Measurements from ENCODE around the gene SOX11. TPM values are rescaled to one million over a fixed set of nuclear protein-coding genes. Genes with fewer than 3 reads are reported as not detected.

Gene SOX11
- total RNA-seq, 1 experiment from 2014 or later = 24.8 TPM

- Mint-ChIP-seq H3K4me1 (peaks cover 6% of the 10 kb centered on the region), H3K36me3 (peaks cover 28% of the 10 kb centered on the region), H3K4me3 (no peak overlapping the region), H3K9me3 (peaks cover 56% of the 10 kb centered on the region), H3K27me3 (ENCODE audit: low read depth) (peaks cover 17% of the 10 kb centered on the region), H3K27ac (no peak overlapping the region)
- ChIA-PET POLR2A (no interaction called here), CTCF (no interaction called here)
- DNase-seq (ENCODE audit: low spot score) (no peak), ATAC-seq (no peak)
- no peak for TF ChIP-seq FOXP1 (CRISPR knock-in tag; IDR thresholded peaks at IDR 0.05; ENCODE audit: borderline replicate concordance)
- TF ChIP-seq IRF1 (CRISPR knock-in tag; IDR thresholded peaks at IDR 0.05) = no peak
- TF ChIP-seq MAX (CRISPR knock-in tag; IDR thresholded peaks at IDR 0.05) = no peak
- no peak for TF ChIP-seq CTCF (IDR thresholded peaks at IDR 0.05)
- no peak for TF ChIP-seq ZNF425 (CRISPR knock-in tag; conservative IDR thresholded peaks at IDR 0.05)
- TF ChIP-seq MLX (CRISPR knock-in tag; IDR thresholded peaks at IDR 0.05) = no peak
- no peak for TF ChIP-seq KAT7 (CRISPR knock-in tag; IDR thresholded peaks at IDR 0.05; ENCODE audit: borderline replicate concordance)
- TF ChIP-seq TEAD1 (CRISPR knock-in tag; IDR thresholded peaks at IDR 0.05) = no peak
- no peak for TF ChIP-seq ATF2 (CRISPR knock-in tag; IDR thresholded peaks at IDR 0.05; ENCODE audit: borderline replicate concordance, low read depth)
Measured at GRCh38 chr2:5686068-5686467, 6.1 kb upstream of the SOX11 start.

- Mint-ChIP-seq H3K4me3 (no peak overlapping the region), H3K27ac (no peak overlapping the region), H3K4me1 (peaks cover 6% of the 10 kb centered on the region), H3K36me3 (peaks cover 23% of the 10 kb centered on the region), H3K27me3 (ENCODE audit: low read depth) (peaks cover 17% of the 10 kb centered on the region), H3K9me3 (peaks cover 52% of the 10 kb centered on the region)
- DNase-seq (ENCODE audit: low spot score) = no peak
- CTCF ChIA-PET = no interaction called here
- no peak for ATAC-seq
- POLR2A ChIA-PET = no interaction called here
- TF ChIP-seq PRRX2 (CRISPR knock-in tag; IDR thresholded peaks at IDR 0.05) (no peak), FOXP1 (CRISPR knock-in tag; IDR thresholded peaks at IDR 0.05; ENCODE audit: borderline replicate concordance) (no peak), FOXK1 (CRISPR knock-in tag; IDR thresholded peaks at IDR 0.05) (no peak), RORB (CRISPR knock-in tag; IDR thresholded peaks at IDR 0.05) (no peak), USF2 (CRISPR knock-in tag; IDR thresholded peaks at IDR 0.05) (no peak), ZNF396 (CRISPR knock-in tag; IDR thresholded peaks at IDR 0.05; ENCODE audit: borderline replicate concordance) (no peak), FOXJ3 (CRISPR knock-in tag; IDR thresholded peaks at IDR 0.05; ENCODE audit: borderline replicate concordance) (no peak), HMGXB4 (CRISPR knock-in tag; IDR thresholded peaks at IDR 0.05) (no peak), ZNF425 (CRISPR knock-in tag; conservative IDR thresholded peaks at IDR 0.05) (no peak), ATF3 (CRISPR knock-in tag; conservative IDR thresholded peaks at IDR 0.05) (no peak), ZNF121 (CRISPR knock-in tag; IDR thresholded peaks at IDR 0.05) (no peak), ESRRA (CRISPR knock-in tag; IDR thresholded peaks at IDR 0.05; ENCODE audit: borderline replicate concordance) (no peak), IRF1 (CRISPR knock-in tag; IDR thresholded peaks at IDR 0.05) (no peak), NFATC4 (CRISPR knock-in tag; IDR thresholded peaks at IDR 0.05) (no peak)
Measured at GRCh38 chr2:5686536-5686935, 5.6 kb upstream of the SOX11 start.

Measured in WTC11 (cell line).